SK-N-SH treated with all-trans-retinoic acid at 6 μM for 48 hours (cell line): Measurements from ENCODE around the gene CA11.

Experiments
- ATAC-seq: fragments of 200-7000 bp; cut with Tn5 transposase; 3 replicates; pipeline ENCODE4 v1.9.1; 2020; ENCODE audit warnings: mild to moderate bottlenecking, moderate library complexity
- ARNTL ChIP-seq: fragments of 450-650 bp; formaldehyde crosslinking; IDR thresholded peaks from 2 replicates; pipeline ENCODE4 v1.5.0; 2020; ENCODE audit warnings: low read depth, mild to moderate bottlenecking, moderate library complexity, borderline replicate concordance
- BACH2 ChIP-seq: fragments of 250-450 bp; sonication (Bioruptor Pico); IDR thresholded peaks from 2 replicates; pipeline ENCODE4 v1.9.0; 2021; ENCODE audit warnings: mild to moderate bottlenecking, borderline replicate concordance
- CREB5 ChIP-seq: fragments of 250-450 bp; sonication (Bioruptor Pico); IDR thresholded peaks from 2 replicates; pipeline ENCODE4 v1.5.1; 2020; ENCODE audit warnings: low read depth, mild to moderate bottlenecking, moderate library complexity
- CSDC2 ChIP-seq: fragments of 250-450 bp; sonication (Bioruptor Pico); IDR thresholded peaks from 2 replicates; pipeline ENCODE4 v1.5.0; 2020; ENCODE audit warnings: mild to moderate bottlenecking, moderate library complexity
- ESRRG ChIP-seq: fragments of 250-450 bp; sonication (Bioruptor Pico); IDR thresholded peaks from 2 replicates; pipeline ENCODE4 v1.6.1; 2021; ENCODE audit warnings: mild to moderate bottlenecking
- GLIS3 ChIP-seq: fragments of 250-450 bp; sonication (Bioruptor Pico); IDR thresholded peaks from 2 replicates; pipeline ENCODE4 v1.5.0; 2020; ENCODE audit warnings: mild to moderate bottlenecking, moderate library complexity
- ISL1 ChIP-seq: fragments of 250-450 bp; sonication (Bioruptor Pico); IDR thresholded peaks from 2 replicates; pipeline ENCODE4 v2.1.2; 2022; ENCODE audit warnings: mild to moderate bottlenecking, moderate library complexity
- OSR1 ChIP-seq: fragments of 250-450 bp; sonication (Bioruptor Pico); IDR thresholded peaks from 2 replicates; pipeline ENCODE4 v1.8.0; 2022; ENCODE audit warnings: moderate library complexity, mild to moderate bottlenecking, inconsistent platforms
- PPARA ChIP-seq: fragments of 250-450 bp; sonication (Bioruptor Pico); IDR thresholded peaks from 2 replicates; pipeline ENCODE4 v1.5.0; 2020; ENCODE audit warnings: mild to moderate bottlenecking, borderline replicate concordance
- RARB ChIP-seq: fragments of 250-450 bp; sonication (Bioruptor Pico); IDR thresholded peaks from 2 replicates; pipeline ENCODE4 v1.8.0; 2021; ENCODE audit warnings: mild to moderate bottlenecking, moderate library complexity
- SNAI2 ChIP-seq: fragments of 250-450 bp; sonication (Bioruptor Pico); IDR thresholded peaks from 2 replicates; pipeline ENCODE4 v1.5.0; 2020; ENCODE audit warnings: mild to moderate bottlenecking, moderate library complexity
- TCF4 ChIP-seq: fragments of 250-450 bp; sonication (Bioruptor Pico); IDR thresholded peaks from 2 replicates; pipeline ENCODE4 v1.8.0; 2021; ENCODE audit warnings: mild to moderate bottlenecking, moderate library complexity, borderline replicate concordance
- TOX ChIP-seq: fragments of 250-450 bp; sonication (Bioruptor Pico); IDR thresholded peaks from 2 replicates; pipeline ENCODE4 v1.8.0; 2021; ENCODE audit warnings: mild to moderate bottlenecking, moderate library complexity, borderline replicate concordance
- TSHZ2 ChIP-seq: fragments of 250-450 bp; sonication (Bioruptor Pico); IDR thresholded peaks from 2 replicates; pipeline ENCODE4 v1.5.0; 2020; ENCODE audit warnings: mild to moderate bottlenecking, moderate library complexity
- ZC3H10 ChIP-seq: fragments of 250-450 bp; sonication (Bioruptor Pico); IDR thresholded peaks from 2 replicates; pipeline ENCODE4 v1.5.1; 2021; ENCODE audit warnings: mild to moderate bottlenecking, moderate library complexity
- ZNF565 ChIP-seq: fragments of 450-650 bp; formaldehyde crosslinking; conservative IDR thresholded peaks from 2 replicates; pipeline ENCODE4 v1.5.0; 2020; ENCODE audit warnings: low read depth, mild to moderate bottlenecking, moderate library complexity
- ZNF70 ChIP-seq: fragments of 450-650 bp; formaldehyde crosslinking; IDR thresholded peaks from 2 replicates; pipeline ENCODE4 v1.5.0; 2020; ENCODE audit warnings: mild to moderate bottlenecking, moderate library complexity
- ZNF8 ChIP-seq: fragments of 450-650 bp; formaldehyde crosslinking; IDR thresholded peaks from 2 replicates; pipeline ENCODE4 v1.5.0; 2020; ENCODE audit warnings: mild to moderate bottlenecking, moderate library complexity
- TF ChIP-seq, protein P1 (sequence below): fragments of 250-450 bp; sonication (Bioruptor Pico); IDR thresholded peaks from 2 replicates; pipeline ENCODE4 v1.8.0; 2020; ENCODE audit warnings: mild to moderate bottlenecking, moderate library complexity, borderline replicate concordance

The CA11 gene

DNA sequence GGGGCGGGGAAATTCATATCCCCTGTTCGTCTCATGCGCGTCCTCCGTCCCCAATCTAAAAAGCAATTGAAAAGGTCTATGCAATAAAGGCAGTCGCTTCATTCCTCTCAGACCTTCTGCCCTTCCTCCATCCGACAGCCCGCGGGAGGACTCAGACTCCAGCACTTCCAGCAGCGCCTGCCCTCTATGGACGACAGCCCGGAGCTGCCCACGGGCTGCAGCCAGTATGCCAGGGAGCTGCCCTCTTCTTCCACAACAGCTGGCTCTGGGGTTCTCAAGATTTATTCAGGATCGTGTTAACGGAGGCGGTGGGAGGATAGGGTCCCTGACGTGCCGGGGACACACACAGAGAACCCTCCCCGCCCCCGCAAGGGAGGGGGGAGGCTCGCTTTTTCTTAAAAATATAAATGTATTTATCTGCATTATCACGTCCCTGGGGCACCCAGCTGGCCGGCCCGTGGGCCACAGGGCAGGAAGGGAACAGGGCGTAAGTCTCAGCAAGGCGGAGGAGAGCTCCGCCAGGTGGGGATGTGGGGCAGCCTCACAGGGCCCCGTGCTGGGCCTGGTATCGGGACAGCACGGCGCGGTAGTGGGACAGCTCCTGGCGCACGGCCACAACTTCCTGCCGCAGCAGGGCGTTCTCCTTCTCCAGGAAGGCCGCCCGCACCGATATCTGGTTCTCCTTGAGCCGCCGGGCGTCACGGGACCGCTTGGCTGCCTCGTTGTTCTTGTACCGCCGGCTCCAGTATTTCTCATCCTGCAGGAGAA, 15.5 kb downstream of the CA11 start:
- ATAC-seq, result no peak
- TF ChIP-seq SNAI2 (CRISPR knock-in tag), result no peak
- no peak for TF ChIP-seq ZC3H10 (CRISPR knock-in tag)
- no peak for TF ChIP-seq TOX (CRISPR knock-in tag)
- TF ChIP-seq BACH2 (CRISPR knock-in tag), result no peak
- no peak for TF ChIP-seq RARB (CRISPR knock-in tag)
- no peak for TF ChIP-seq GLIS3 (CRISPR knock-in tag)
- TF ChIP-seq OSR1 (CRISPR knock-in tag), result no peak

GRCh38 chr19:48629599-48630295, 16.2 kb downstream of the CA11 start:
- TF ChIP-seq ARNTL (CRISPR knock-in tag) (no peak), TOX (CRISPR knock-in tag) (no peak), ISL1 (CRISPR knock-in tag) (no peak), TCF4 (no peak), ESRRG (CRISPR knock-in tag) (no peak), ZC3H10 (CRISPR knock-in tag) (no peak), SNAI2 (CRISPR knock-in tag) (no peak), TSHZ2 (CRISPR knock-in tag) (no peak), ZNF70 (CRISPR knock-in tag) (no peak), OSR1 (CRISPR knock-in tag) (no peak), ZNF8 (CRISPR knock-in tag) (no peak), BACH2 (CRISPR knock-in tag) (no peak), CREB5 (CRISPR knock-in tag) (no peak), GLIS3 (CRISPR knock-in tag) (no peak), PPARA (CRISPR knock-in tag) (no peak), CSDC2 (CRISPR knock-in tag) (no peak), ZNF565 (CRISPR knock-in tag) (no peak)
- TF ChIP-seq, protein P1, sequence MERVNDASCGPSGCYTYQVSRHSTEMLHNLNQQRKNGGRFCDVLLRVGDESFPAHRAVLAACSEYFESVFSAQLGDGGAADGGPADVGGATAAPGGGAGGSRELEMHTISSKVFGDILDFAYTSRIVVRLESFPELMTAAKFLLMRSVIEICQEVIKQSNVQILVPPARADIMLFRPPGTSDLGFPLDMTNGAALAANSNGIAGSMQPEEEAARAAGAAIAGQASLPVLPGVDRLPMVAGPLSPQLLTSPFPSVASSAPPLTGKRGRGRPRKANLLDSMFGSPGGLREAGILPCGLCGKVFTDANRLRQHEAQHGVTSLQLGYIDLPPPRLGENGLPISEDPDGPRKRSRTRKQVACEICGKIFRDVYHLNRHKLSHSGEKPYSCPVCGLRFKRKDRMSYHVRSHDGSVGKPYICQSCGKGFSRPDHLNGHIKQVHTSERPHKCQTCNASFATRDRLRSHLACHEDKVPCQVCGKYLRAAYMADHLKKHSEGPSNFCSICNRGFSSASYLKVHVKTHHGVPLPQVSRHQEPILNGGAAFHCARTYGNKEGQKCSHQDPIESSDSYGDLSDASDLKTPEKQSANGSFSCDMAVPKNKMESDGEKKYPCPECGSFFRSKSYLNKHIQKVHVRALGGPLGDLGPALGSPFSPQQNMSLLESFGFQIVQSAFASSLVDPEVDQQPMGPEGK (CRISPR knock-in tag), result no peak
- ATAC-seq, result peak; percentile 2; the same call in 1 of the 3 replicates

DNA sequence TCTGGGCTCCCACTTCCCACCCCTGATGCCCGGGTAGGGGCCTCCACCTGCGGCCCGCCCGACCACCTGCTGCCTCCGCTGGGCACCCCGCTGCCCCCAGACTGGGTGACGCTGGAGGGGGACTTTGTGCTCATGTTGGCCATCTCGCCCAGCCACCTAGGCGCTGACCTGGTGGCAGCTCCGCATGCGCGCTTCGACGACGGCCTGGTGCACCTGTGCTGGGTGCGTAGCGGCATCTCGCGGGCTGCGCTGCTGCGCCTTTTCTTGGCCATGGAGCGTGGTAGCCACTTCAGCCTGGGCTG, 16.7 kb downstream of the CA11 start:
- no peak for ATAC-seq
- TF ChIP-seq RARB (CRISPR knock-in tag) (no peak), CSDC2 (CRISPR knock-in tag) (no peak), PPARA (CRISPR knock-in tag) (no peak), ARNTL (CRISPR knock-in tag) (no peak), ZNF8 (CRISPR knock-in tag) (no peak), TSHZ2 (CRISPR knock-in tag) (no peak), CREB5 (CRISPR knock-in tag) (no peak), ZC3H10 (CRISPR knock-in tag) (no peak), ISL1 (CRISPR knock-in tag) (no peak), ESRRG (CRISPR knock-in tag) (no peak)
- TF ChIP-seq, protein P1 (CRISPR knock-in tag), result no peak
